ENCODE measurements around the gene IMPA2.
"Not testable (repeated sequence)": the region's sequence is repeated elsewhere in the genome, so short reads cannot be mapped to it uniquely, and the experiment has no call there.

IMPA2 gene

GRCh38 chr18:12068316-12068949 lies 87.1 kb downstream of the IMPA2 start:
- in situ Hi-C loops (cut with MboI; ENCODE audit: low sequenced_read_pairs), result not testable (repeated sequence)

- in situ Hi-C loops (cut with MboI; ENCODE audit: low sequenced_read_pairs), result no loop called here
These were observed 87.6 kb downstream of the IMPA2 start for GRCh38 chr18:12068950-12069320.

- in situ Hi-C loops (cut with MboI; ENCODE audit: low sequenced_read_pairs), result not testable (repeated sequence)
These were observed 89.8 kb downstream of the IMPA2 start for GRCh38 chr18:12071066-12071465.

- in situ Hi-C loops (cut with MboI; ENCODE audit: low sequenced_read_pairs), result no loop called here
These were observed 91.7 kb downstream of the IMPA2 start for GRCh38 chr18:12072996-12073395.

- in situ Hi-C loops (cut with MboI; ENCODE audit: low sequenced_read_pairs), result no loop called here
These were observed 93.4 kb downstream of the IMPA2 start for GRCh38 chr18:12074736-12075135.

- in situ Hi-C loops (cut with MboI; ENCODE audit: low sequenced_read_pairs), result no loop called here
These were observed 95.3 kb downstream of the IMPA2 start for GRCh38 chr18:12076424-12077140.

- in situ Hi-C loops (cut with MboI; ENCODE audit: low sequenced_read_pairs), result not testable (repeated sequence)
These were observed 96.7 kb downstream of the IMPA2 start for GRCh38 chr18:12077994-12078393.

GRCh38 chr18:12079491-12080237 lies 98.4 kb downstream of the IMPA2 start:
- in situ Hi-C loops (cut with MboI; ENCODE audit: low sequenced_read_pairs), result no loop called here

Data from hTERT RPE-1 (cell line).